Adrenal gland (tissue), 12 donors: Measurements from ENCODE around the gene EXOC5. TPM values are rescaled to one million over a fixed set of nuclear protein-coding genes. Genes with fewer than 3 reads are reported as not detected.

Experiments
- DNase-seq, 7 donors: peaks; one replicate each; pipeline ENCODE4 v3.0.0-alpha.2; 2019 to 2020
- H3K27ac ChIP-seq, 5 donors: fragments of 200-600 bp; sonication (generic) in 4 of 5; 1 replicate in 3 of 5; 2 replicates in 2 of 5; pipeline versions ENCODE4 v1.5.1 to v1.8.0; 2016 to 2020; ENCODE audit warnings: mild to moderate bottlenecking in 1 of 5
- H3K27me3 ChIP-seq: fragments of 200-600 bp; 2 replicates; pipeline ENCODE4 v1.8.0; 2021
- H3K36me3 ChIP-seq, 2 donors: fragments of 200-600 bp; replicated peaks in 1 of 2; 1 replicate in 1 of 2; 2 replicates in 1 of 2; pipeline versions ENCODE4 v1.5.1 to v1.8.0; 2018 to 2022
- H3K4me1 ChIP-seq, 2 donors: fragments of 200-600 bp; replicated peaks in 1 of 2; 1 replicate in 1 of 2; 2 replicates in 1 of 2; pipeline versions ENCODE4 v1.5.1 to v1.8.0; 2018 to 2021
- H3K4me3 ChIP-seq, 4 donors: fragments of 200-600 bp; sonication (generic) in 3 of 4; one replicate each; pipeline ENCODE4 v1.5.1; 2016 to 2018
- H3K9me3 ChIP-seq, 3 donors: fragments of 200-600 bp; sonication (generic) in 1 of 3; replicated peaks in 1 of 3; 1 replicate in 2 of 3; 2 replicates in 1 of 3; pipeline versions ENCODE4 v1.5.1 to v1.8.0; 2016 to 2021
- CTCF ChIP-seq, 6 experiments: fragments of 450-650 bp in 4 of 6; fragments of 200-600 bp in 2 of 6; sonication (generic) in 1 of 6; IDR thresholded peaks; 1 replicate in 5 of 6; 2 replicates in 1 of 6; pipeline versions ENCODE4 v1.5.1 to v1.8.0; 2016 to 2021; ENCODE audit warnings: antibody characterized with exemption in 6 of 6, mild to moderate bottlenecking in 2 of 6, moderate library complexity in 1 of 6
- POLR2A ChIP-seq, 2 donors: fragments of 450-650 bp; IDR thresholded peaks; one replicate each; pipeline ENCODE4 v1.6.1; 2017; ENCODE audit warnings: antibody characterized with exemption in 2 of 2, mild to moderate bottlenecking in 2 of 2, moderate library complexity in 1 of 2
- whole genome bisulfite sequencing, 4 donors: extraction: QIAGEN DNeasy Blood & Tissue Kit in 2 of 4; methylation state at CpG; one replicate each; pipeline versions ENCODE4 v1.1.5 to v1.1.7; 2013 to 2017; 5-methylcytosine and 5-hydroxymethylcytosine counted together
- intact Hi-C, 2 donors: fragments of 100-400 bp; cut with DNase I; formaldehyde crosslinking; loops; one replicate each; pipeline versions ENCODE4 v1.14.1 to v1.15.0; 2022 to 2023
- polyA plus RNA-seq, 3 donors: library from polyadenylated mRNA; stranded (reverse); fragments of 200-250 nt in 2 of 3; fragments of 350-450 nt in 1 of 3; fragmentation: Illumina TruSeq in 1 of 3; extraction: RNeasy Lipid Tissue Mini Kit (QIAGEN cat#74804) in 1 of 3; gene quantifications; one replicate each; pipeline ENCODE4 v1.2.3, GENCODE V29; 2013 to 2014
- total RNA-seq, 9 donors: library from RNA; depleted of rRNA in 4 of 9; stranded (reverse); fragments of >200 nt in 4 of 9; fragments of 120-200 nt in 1 of 9; fragmentation: NEBNext Ultra II Directional in 1 of 9; extraction: Animal tissue kit (Norgen Biotek cat#: 25700) in 1 of 9; gene quantifications; one replicate each; pipeline versions ENCODE4 v1.1.0 to v1.2.4, GENCODE V29; 2013 to 2023
- donor health status: healthy with polysubstance abuse.
- donor health status: Bipolar disorder and iron deficiency.
- donor health status: DM: yes; HTN: yes; CAD: no.
- donor health status: DM: no; HTN: no; CAD: no.
- donor health status: DM: no; HTN: no; CAD: no.
- donor health status: DM: yes; HTN: yes; CAD: no.

The EXOC5 gene
- total and polyA plus RNA-seq, 12 donors: 6.4 to 63.8 (median 48.0) TPM

- TF ChIP-seq CTCF (IDR thresholded peaks at IDR 0.05) (no peak), POLR2A (IDR thresholded peaks at IDR 0.05) (no peak)
- Histone ChIP-seq H3K4me1 (no peaks in the 10 kb centered on the region), H3K4me3 (no peak overlapping the region), H3K9me3 (no peaks in the 10 kb centered on the region), H3K36me3 (no peaks in the 10 kb centered on the region), H3K27ac (no peak overlapping the region), H3K27me3 (no peaks in the 10 kb centered on the region)
- DNase-seq: no peak
- intact Hi-C loops: no loop called here
- WGBS, 4 donors: 76 to 80% (median 77%) methylated on average over 5 of the region's 5 CpGs
These were observed 34.2 kb upstream of the EXOC5 start for GRCh38 chr14:57302883-57303282.

GRCh38 chr14:57299511-57299910 is 30.8 kb upstream of the EXOC5 start:
- intact Hi-C loops: no loop called here
- 79 to 87% (median 85%) methylated on average over 3 of the region's 3 CpGs for WGBS, 4 donors
- H3K27ac ChIP-seq: no peak overlapping the region
- H3K9me3 ChIP-seq: no peaks in the 10 kb centered on the region
- no peaks in the 10 kb centered on the region for H3K36me3 ChIP-seq
- H3K27me3 ChIP-seq: no peaks in the 10 kb centered on the region
- no peaks in the 10 kb centered on the region for H3K4me1 ChIP-seq
- DNase-seq: no peak
- no peak overlapping the region for H3K4me3 ChIP-seq
- no peak for TF ChIP-seq POLR2A (IDR thresholded peaks at IDR 0.05)
- no peak for TF ChIP-seq CTCF (IDR thresholded peaks at IDR 0.05)

- no peaks in the 10 kb centered on the region for H3K4me1 ChIP-seq
- WGBS, 4 donors: 79 to 96% (median 89%) methylated on average over 4 of the region's 4 CpGs
- TF ChIP-seq POLR2A (IDR thresholded peaks at IDR 0.05) (no peak), CTCF (IDR thresholded peaks at IDR 0.05) (no peak)
- H3K9me3 ChIP-seq: no peaks in the 10 kb centered on the region
- no peak for DNase-seq
- H3K27ac ChIP-seq: no peak overlapping the region
- no peak overlapping the region for H3K4me3 ChIP-seq
- no peaks in the 10 kb centered on the region for H3K27me3 ChIP-seq
- no peaks in the 10 kb centered on the region for H3K36me3 ChIP-seq
- intact Hi-C loops: no loop called here
These were observed 29.1 kb upstream of the EXOC5 start for GRCh38 chr14:57297852-57298251.

- intact Hi-C loops: no loop called here
- Histone ChIP-seq H3K27ac (no peak overlapping the region), H3K27me3 (no peaks in the 10 kb centered on the region), H3K4me3 (no peak overlapping the region), H3K9me3 (no peaks in the 10 kb centered on the region), H3K36me3 (peaks cover 0 to 6% of the 10 kb centered on the region in 2 donors), H3K4me1 (no peaks in the 10 kb centered on the region)
- TF ChIP-seq POLR2A (IDR thresholded peaks at IDR 0.05): no peak
- TF ChIP-seq CTCF (IDR thresholded peaks at IDR 0.05): no peak
- WGBS, 4 donors: 36 to 47% (median 46%) methylated on average over 1 of the region's 1 CpG
- no peak for DNase-seq
These were observed 26.5 kb upstream of the EXOC5 start for GRCh38 chr14:57295239-57295638.
